NCI-H1092 treated with DMSO at 0.1 percent for 48 hours (cell line): Measurements from ENCODE around the gene BDKRB2.

Experiments used
- DNase-seq: peaks from one replicate; lab custom pipeline; 2025; lab: John Stamatoyannopoulos, UW

The BDKRB2 gene

DNA sequence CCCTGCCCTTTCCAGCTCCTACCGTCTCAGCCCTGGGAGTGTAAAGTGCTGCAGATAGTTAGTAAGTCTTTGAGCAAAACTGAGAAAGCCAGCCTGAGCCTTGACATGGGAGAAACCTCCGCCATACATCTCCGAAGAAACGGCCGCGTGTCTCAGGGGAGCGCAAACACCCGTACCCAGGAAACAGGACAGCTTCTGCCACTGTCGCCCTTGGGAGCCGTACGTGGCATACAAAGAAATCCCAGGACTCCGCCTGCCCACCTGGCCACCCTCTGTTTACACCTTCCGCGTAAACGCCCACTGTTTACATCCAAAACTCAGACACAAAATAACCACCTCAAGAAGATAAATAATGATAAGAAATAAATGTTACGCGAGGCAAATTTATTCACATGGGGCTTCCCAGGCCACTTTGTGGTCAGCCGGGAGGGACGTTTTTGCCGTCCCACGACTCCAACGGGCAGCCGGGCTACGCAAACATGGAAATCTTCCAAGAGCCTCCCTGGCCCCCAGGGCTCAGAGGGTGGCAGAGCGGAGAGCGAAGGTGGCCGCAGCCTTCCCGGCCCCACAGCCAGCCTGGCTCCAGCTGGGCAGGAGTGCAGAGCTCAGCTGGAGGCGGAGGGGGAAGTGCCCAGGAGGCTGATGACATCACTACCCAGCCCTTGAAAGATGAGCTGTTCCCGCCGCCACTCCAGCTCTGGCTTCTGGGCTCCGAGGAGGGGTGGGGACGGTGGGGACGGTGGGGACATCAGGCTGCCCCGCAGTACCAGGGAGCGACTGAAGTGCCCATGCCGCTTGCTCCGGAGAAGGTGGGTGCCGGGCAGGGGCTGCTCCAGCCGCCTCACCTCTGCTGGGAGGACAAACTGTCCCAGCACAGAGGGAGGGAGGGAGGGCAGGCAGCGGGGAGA is at the start of gene BDKRB2:
Gene BDKRB2, plus strand, starts transcription at position 689 of the 908 bp plus-strand sequence. CDS start 32,269 bp downstream, outside the sequence.
- peak; percentile 83 for DNase-seq

DNA sequence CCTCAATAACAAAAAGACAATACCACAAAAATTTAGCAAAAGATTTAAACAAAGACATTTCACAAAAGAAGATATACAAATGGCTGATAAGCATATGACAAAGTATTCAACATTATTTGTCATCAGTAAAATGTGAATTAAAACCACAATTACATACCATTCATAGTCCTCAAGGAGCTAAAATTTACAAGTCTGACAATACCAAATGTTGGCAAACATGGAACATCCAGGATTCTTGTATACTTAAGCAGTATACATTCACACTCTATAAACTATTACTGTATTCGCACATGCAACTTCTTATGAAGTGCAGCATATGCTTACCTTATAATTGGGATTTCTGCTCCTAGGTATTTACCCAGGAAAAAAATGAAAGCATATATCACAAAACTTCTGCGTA is 49.7 kb upstream of the BDKRB2 start:
- DNase-seq, result no peak

DNA sequence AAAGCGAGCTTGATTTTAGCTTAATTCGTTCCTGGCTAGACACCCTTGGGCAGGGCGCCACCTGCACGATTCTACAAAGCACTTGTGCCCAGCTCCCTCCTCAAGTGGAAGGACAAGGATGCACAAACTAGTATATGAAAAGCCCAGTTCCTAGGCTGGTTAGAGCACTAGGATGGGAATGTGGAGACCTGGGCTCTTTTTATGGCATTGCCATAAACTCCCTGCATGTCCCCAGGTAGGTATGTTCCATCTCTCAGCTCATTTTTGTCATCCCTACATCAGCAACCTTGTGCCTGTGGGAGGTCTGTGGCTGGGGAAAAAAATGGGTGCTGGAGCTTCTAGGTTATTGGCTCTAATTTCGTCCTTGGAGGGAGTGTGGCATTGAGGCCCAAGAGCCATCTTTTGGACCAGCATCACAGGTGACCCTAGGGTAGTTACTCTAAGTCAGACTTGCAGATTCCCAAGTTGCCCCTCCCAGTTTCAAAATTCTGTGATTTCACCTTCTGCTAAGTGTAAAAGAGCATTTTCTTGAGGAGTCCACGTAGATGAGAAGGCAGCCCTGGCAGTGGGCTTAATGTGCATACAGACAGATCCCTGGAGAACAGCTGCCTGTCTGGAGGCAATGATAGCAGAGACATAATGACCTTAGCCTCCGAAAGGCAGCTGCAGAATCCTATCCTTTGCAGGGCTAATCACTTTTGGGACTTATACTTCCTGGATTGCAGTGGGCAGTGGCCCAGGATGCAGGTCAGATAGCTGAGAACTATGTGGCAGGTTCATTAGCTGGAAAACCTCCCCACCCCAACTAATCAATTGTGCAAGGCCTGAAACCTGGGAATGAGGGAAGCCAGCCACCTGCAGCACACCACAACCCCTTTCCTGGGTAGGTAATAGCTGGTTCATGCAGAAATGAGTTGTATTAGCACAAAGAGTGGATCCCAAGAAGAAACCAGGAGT is 47.6 kb upstream of the BDKRB2 start:
- DNase-seq, result no peak

GRCh38 chr14:96158735-96159134 is 45.9 kb upstream of the BDKRB2 start:
- DNase-seq, result no peak

- no peak for DNase-seq
Measured at GRCh38 chr14:96160076-96160912, 44.3 kb upstream of the BDKRB2 start.

- DNase-seq, result no peak
Measured at GRCh38 chr14:96160913-96161310, 43.7 kb upstream of the BDKRB2 start.

GRCh38 chr14:96161636-96162035 is 43.0 kb upstream of the BDKRB2 start:
- DNase-seq, result no peak

DNA sequence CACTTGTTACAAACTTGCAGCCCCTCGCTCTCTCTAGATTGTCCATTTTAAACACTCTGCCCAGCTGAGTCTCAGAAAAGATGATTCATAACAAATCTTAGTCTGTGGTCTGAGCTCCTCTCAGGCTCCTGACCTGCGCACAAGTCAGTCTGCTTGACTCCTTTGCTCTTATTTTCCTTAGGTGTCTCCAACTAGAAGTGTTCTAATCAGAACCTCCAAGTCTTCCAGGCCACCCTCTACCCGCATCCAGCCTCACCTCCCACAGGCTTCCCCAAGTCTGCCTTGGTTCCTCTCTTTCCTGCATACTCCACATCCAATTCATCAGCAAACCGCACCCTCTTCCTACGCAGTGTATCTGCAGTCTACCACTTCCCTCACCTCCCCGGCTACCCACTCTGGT is 42.4 kb upstream of the BDKRB2 start:
- no peak for DNase-seq

- DNase-seq, result no peak
Measured at GRCh38 chr14:96162741-96163140, 41.9 kb upstream of the BDKRB2 start.

DNA sequence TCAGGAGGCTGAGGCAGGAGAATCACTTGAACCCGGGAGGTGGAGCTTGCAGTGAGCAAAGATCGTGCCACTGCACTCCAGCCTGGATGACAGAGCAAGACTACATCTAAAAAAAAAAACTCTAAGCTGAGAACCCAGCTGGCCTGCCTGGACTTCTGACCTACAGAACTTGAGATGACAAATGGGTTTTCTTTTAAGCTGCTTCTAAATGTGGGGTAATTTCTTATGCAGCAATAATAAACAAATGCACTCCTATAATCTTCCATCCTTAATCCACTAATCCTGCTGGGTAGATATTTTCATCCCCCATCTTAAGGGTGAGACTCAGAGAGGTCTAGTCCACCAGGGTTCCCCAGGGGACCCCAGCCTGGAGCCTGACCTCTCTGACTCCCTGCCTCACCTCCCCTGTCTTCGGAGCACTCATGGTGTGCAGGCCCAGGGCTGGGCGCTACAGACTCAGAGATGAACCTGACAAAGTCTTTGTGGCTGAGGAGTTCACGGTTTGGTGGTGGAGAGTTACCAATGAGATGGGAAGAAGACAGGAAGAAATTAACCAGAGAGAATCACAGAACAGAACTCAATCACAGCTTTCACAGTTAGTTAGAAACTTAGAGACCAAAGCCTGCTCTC is 39.7 kb upstream of the BDKRB2 start:
- no peak for DNase-seq

DNA sequence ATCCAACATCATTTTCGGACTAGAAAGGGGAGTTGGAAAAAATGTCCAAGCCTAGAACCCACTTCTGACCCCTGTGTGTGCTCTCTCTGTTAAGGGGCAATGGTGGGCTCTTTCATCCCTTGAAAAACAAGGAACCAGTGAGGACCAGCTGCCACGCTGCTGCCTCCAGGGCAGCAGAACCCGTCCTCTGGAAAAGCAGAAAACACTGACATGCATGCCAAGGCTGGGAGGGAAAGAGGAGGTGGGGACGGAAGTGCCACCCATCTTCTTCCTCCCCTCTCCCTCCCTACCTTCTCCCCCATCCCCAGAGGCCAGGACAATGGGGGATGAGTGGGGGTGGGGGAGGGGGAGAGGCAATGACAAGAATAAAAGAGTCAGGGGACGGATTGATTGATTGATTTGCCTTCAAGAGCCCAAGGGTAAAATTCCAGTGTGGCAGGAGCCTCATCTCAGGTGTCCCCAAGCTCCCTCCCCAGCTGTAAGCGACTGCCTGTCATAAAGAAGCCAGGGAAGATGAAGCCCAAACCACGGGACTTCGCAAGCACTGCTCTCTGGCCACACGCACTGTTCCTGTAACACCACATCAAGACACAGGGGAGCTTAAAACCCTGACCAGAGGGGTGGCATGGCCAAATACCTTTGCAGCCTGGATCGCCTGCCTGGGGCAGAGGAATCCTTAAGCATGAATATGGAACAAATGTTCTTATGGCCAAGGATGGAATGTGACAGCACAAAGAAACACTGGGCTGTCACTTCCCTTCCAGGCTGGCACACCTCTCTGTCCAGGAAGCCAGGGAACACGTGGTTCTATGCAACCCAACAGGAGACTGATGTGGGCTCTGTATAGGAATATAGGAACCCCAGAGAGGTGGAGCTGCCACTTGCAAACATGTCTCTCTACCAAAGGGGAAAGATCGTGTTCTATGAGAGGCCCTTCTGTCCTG is 38.9 kb upstream of the BDKRB2 start:
- DNase-seq, result no peak

GRCh38 chr14:96166461-96167223 is 38.0 kb upstream of the BDKRB2 start:
- DNase-seq, result no peak

DNA sequence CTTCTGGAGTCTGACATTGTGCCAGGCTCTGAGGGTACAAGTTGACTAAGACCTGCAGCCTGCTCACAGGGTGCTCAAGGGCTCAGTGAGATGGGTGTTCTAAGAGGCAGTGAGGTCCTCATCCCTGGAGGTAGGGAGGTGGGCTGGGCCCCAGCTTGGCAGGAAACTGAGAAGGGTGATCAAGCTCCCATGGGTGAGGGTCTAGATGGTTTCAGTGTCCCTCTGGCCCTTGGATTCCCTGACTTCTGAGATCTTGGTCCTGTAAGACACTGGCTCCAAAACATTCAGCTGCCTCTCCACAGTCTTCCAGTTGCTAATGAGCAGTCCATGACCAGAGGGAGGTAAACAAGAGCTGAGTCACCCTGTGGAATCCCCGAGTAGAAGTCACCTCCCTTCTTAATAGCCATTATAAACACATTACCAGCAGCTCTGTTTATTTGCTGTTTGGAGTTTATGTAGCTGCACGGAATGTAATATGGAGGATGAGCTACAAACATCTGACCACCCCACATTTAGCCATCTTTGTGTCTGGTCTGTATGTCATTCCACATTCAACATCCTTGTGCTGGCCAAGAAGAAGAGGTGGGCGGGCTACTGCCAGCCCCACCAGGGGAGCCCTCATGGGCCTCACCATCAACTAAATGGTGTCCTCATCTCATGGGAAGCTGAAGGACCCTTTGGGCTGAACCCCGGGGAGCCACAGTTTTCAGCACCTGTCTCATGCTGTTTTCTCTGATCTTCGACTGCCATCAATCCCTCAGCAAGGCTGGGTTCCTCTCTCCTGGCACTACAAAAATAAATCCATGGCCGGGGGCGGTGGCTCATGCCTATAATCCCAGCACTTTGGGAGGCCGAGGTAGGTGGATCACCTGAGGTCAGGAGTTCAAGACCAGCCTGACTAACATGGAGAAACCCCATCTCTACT is 37.2 kb upstream of the BDKRB2 start:
- DNase-seq, result no peak

DNA sequence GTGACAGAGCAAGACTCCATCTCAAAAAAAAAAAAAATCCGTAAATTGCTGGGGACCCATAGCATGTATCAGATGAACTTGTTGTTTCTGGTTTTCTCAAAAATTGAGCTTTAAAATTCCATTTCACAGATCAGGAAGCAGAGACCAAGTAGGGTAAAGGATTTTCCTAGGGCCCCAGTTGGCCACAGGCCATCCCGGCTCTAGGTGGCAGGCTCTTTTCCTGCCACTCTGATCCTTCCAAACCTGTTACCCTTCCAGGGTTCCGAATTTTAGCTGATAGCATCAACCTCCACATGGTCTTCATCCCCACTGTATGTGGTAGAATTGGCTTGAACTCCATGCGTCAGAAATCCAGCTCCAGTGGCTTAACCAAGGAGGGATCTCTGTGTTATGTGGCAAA is 36.1 kb upstream of the BDKRB2 start:
- no peak for DNase-seq

DNA sequence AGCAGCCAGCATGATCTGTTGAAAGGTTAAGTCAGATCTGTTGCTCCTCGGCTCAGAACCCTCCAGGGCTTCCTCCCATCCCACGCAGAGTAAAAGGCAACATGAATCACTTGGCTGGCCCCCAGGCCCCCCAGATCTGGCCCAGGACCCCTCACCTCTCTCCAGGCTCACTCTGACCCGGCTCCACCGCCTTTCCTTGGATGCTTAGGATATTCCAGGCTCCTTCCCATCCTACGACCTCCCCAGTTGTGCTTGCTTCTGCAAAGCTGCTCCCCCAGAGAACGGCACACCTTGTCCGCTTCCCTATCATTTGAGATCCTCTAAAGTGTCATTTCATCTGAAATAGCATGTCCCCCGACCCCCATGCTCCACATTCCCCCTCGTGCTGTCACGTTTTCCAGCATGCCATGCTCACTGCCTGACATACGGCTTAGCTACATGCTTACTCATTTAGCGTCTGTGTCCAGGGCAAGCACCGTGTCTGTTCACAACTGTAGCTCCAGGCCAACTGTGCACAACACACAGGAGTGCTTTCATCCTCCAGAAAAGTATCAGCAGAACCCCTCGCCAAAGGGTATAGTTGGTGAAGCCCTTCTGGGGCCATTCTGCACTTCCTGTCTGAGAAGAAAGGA is 33.6 kb upstream of the BDKRB2 start:
- DNase-seq, result no peak

GRCh38 chr14:96173636-96174475 is 30.8 kb upstream of the BDKRB2 start:
- no peak for DNase-seq

DNA sequence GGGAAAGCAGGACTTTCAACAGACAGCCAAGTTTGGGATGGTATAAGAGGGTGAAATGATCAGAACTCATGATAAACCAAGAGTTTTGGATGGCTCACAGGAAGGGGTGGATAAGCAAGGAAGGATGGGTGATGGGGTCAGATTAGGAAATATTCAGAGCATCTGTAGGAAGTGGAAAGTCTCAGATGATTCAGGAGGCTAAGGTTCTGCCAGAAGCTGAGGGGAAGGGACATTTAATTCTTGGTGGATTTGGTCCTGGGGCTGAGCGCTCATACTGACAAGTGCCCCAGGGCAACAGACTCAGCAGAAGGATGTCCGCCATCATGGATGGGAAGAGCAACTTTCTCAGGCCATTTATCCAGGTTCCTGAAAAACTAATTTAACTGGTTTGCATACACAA is 28.4 kb upstream of the BDKRB2 start:
- no peak for DNase-seq
